GM12878 (cell line): Measurements from ENCODE around the gene LPAR5. TPM values are rescaled to one million over a fixed set of nuclear protein-coding genes. Genes with fewer than 3 reads are reported as not detected.

Experiments used
- ATAC-seq: fragments of 200-7000 bp; cut with Tn5 transposase; 3 replicates; pipeline ENCODE4 v1.9.1; 2020; ENCODE audit warnings: mild to moderate bottlenecking, moderate library complexity
- BruUV-seq: library from RNA; stranded (reverse); fragments of 400-500 nt; replicated peaks from 2 replicates; lab custom pipeline; 2021; lab: Mats Ljungman, UMichigan
- CTCF ChIA-PET: fragments of 300-600 bp; sonication (Branson Sonifier 250); formaldehyde crosslinking; extraction: SDS; loops from one replicate; lab custom pipeline; 2021; ENCODE audit warnings: inconsistent platforms; lab: Yijun Ruan, JAX
- POLR2A ChIA-PET: fragments of 350-600 bp; formaldehyde crosslinking; extraction: SDS; loops from one replicate; lab custom pipeline; 2021; ENCODE audit warnings: inconsistent platforms; lab: Charles Lee
- RAD21 ChIA-PET: fragments of 300-600 bp; sonication (Branson Sonifier 250); formaldehyde crosslinking; loops from one replicate; lab custom pipeline; 2023; ENCODE audit warnings: antibody characterized with exemption; ENCODE audit not compliant: unreplicated experiment; lab: Charles Lee
- SMC1A ChIA-PET: fragments of 300-600 bp; sonication (Branson Sonifier 250); formaldehyde crosslinking; loops from one replicate; lab custom pipeline; 2023; ENCODE audit not compliant: unreplicated experiment, uncharacterized antibody; lab: Charles Lee
- DNase-seq: peaks from one replicate; pipeline ENCODE4 v3.0.0-alpha.2; 2011; ENCODE audit warnings: low read depth, low spot score
- FAIRE-seq: peaks from 3 replicates; lab custom pipeline; 2011; peaks lifted over from hg19 to GRCh38; lab: Jason Lieb, UNC
- H2AFZ ChIP-seq: 2 replicates; pipeline ENCODE4 v1.6.0; 2011; ENCODE audit warnings: low read depth, low read length, control low read depth; ENCODE audit not compliant: control insufficient read depth
- H3K27ac ChIP-seq: 2 replicates; pipeline ENCODE4 v1.5.1; 2011; ENCODE audit warnings: control low read depth; ENCODE audit not compliant: control insufficient read depth, insufficient read depth
- H3K27me3 ChIP-seq, 2 experiments: replicated peaks in 1 of 2; 2 replicates each; pipeline versions ENCODE4 v1.6.0 to v1.6.1; 2011; ENCODE audit warnings: low read length in 1 of 2; ENCODE audit not compliant: control insufficient read depth in 2 of 2, insufficient read depth in 2 of 2
- H3K36me3 ChIP-seq, 2 experiments: 2 replicates each; pipeline ENCODE4 v1.5.1; 2011; ENCODE audit warnings: low read length in 1 of 2; ENCODE audit not compliant: control insufficient read depth in 2 of 2, insufficient read depth in 2 of 2
- H3K4me1 ChIP-seq: 2 replicates; pipeline ENCODE4 v1.6.1; 2011; ENCODE audit warnings: mild to moderate bottlenecking, low read length, moderate library complexity, mixed read lengths; ENCODE audit not compliant: control insufficient read depth, insufficient read depth
- H3K4me2 ChIP-seq: 2 replicates; pipeline ENCODE4 v1.6.0; 2011; ENCODE audit warnings: control low read depth; ENCODE audit not compliant: control insufficient read depth, insufficient read depth
- H3K4me3 ChIP-seq: fragments of 200-600 bp; sonication (generic); 2 replicates; pipeline ENCODE4 v1.5.1; 2016
- H3K79me2 ChIP-seq: 2 replicates; pipeline ENCODE4 v1.6.0; 2011; ENCODE audit warnings: low read length; ENCODE audit not compliant: control insufficient read depth, insufficient read depth
- H3K9ac ChIP-seq: 2 replicates; pipeline ENCODE4 v1.8.0; 2011; ENCODE audit warnings: low read length, control low read depth, mixed read lengths; ENCODE audit not compliant: control insufficient read depth, insufficient read depth
- H3K9me3 ChIP-seq: replicated peaks from 3 replicates; pipeline ENCODE4 v1.5.1; 2011; ENCODE audit warnings: mild to moderate bottlenecking, low read length; ENCODE audit not compliant: control insufficient read depth, insufficient read depth
- H4K20me1 ChIP-seq: 2 replicates; pipeline ENCODE4 v1.6.0; 2011; ENCODE audit not compliant: control insufficient read depth, insufficient read depth
- ASH2L ChIP-seq: fragments of 300-600, 200-600 bp; sonication (generic); IDR thresholded peaks from 2 replicates; pipeline ENCODE4 v1.6.1; 2017; ENCODE audit warnings: low read depth, mild to moderate bottlenecking, borderline replicate concordance
- BACH1 ChIP-seq: fragments of 450-650 bp; IDR thresholded peaks from 2 replicates; pipeline ENCODE4 v1.6.1; 2017; ENCODE audit warnings: mild to moderate bottlenecking, borderline replicate concordance
- NFYA ChIP-seq: IDR thresholded peaks from 2 replicates; pipeline ENCODE4 v1.6.1; 2011; ENCODE audit warnings: low read depth, mild to moderate bottlenecking, low read length, improper control_type of control experiment, borderline replicate concordance
- POLR2AphosphoS5 ChIP-seq: IDR thresholded peaks from 2 replicates; pipeline ENCODE4 v1.6.1; 2011; ENCODE audit warnings: mild to moderate bottlenecking, low read length, inconsistent platforms
- WGBS: methylation state at CpG from one replicate; pipeline ENCODE4 v1.1.6; 2016; ENCODE audit warnings: low lambda C conversion rate; ENCODE audit not compliant: insufficient replicate concordance, insufficient coverage; ENCODE audit errors: missing lambda C conversion rate; 5-methylcytosine and 5-hydroxymethylcytosine counted together
- in situ Hi-C: fragments of 300-500 bp; cut with MboI; formaldehyde crosslinking; loops from 9 replicates; pipeline ENCODE4 v1.14.3; 2018; ENCODE audit warnings: mixed read lengths
- intact Hi-C: fragments of 100-400 bp; cut with micrococcal nuclease; formaldehyde crosslinking; loops from one replicate; pipeline ENCODE4 v1.14.2; 2022; ENCODE audit not compliant: unreplicated experiment
- polyA plus RNA-seq, 11 experiments: library from polyadenylated mRNA; depleted of rRNA in 4 of 11; unstranded in 6 of 11; stranded (reverse) in 5 of 11; fragments of >200 nt; fragmentation: Nextera tagmentation in 4 of 11; fragmentation: Illumina TruSeq in 1 of 11; extraction: Ambion mirVana in 4 of 11; extraction: Trizol in 1 of 11; gene quantifications; 1 replicate in 1 of 11; 2 replicates in 10 of 11; pipeline versions ENCODE4 v1.2.1 to v1.2.3, GENCODE V29; 2011 to 2016; ENCODE audit warnings: inconsistent platforms in 2 of 11, missing spikeins in 2 of 11, low read depth in 1 of 11
- total RNA-seq, 4 experiments: library from RNA; depleted of rRNA in 3 of 4; stranded (reverse); fragments of >200 nt in 3 of 4; fragmentation: Illumina TruSeq in 1 of 4; extraction: Trizol in 1 of 4; gene quantifications; 2 replicates each; pipeline versions ENCODE4 v1.2.1 to v1.2.3, GENCODE V29; 2013 to 2021
- TF ChIP-seq, protein P1 (sequence below), 3 experiments: IDR thresholded peaks in 2 of 3; conservative IDR thresholded peaks in 1 of 3; 2 replicates each; pipeline ENCODE4 v1.5.1; 2011; ENCODE audit warnings: low read depth in 3 of 3, low read length in 3 of 3, mild to moderate bottlenecking in 3 of 3, control low read depth in 2 of 3, moderate library complexity in 2 of 3, inconsistent platforms in 1 of 3, mixed read lengths in 1 of 3; ENCODE audit not compliant: control insufficient read depth in 2 of 3, insufficient read depth in 1 of 3; ENCODE audit errors: extremely low read depth in 1 of 3

Gene LPAR5
- total and polyA plus RNA-seq, 10 of the 15 experiments (the other 5 are each of a cell fraction or from before 2014, with no cell fraction given): 1.3 to 7.9 (median 5.3) TPM

GRCh38 chr12:6582196-6582595 lies 53.6 kb downstream of the LPAR5 start:
- BruUV-seq: no TSS peak
- Histone ChIP-seq H4K20me1 (no peaks in the 10 kb centered on the region), H2AFZ (no peak overlapping the region), H3K79me2 (no peaks in the 10 kb centered on the region), H3K4me2 (no peak overlapping the region), H3K4me3 (no peak overlapping the region), H3K27ac (no peak overlapping the region), H3K9ac (no peak overlapping the region), H3K36me3 (peaks cover 37 to 65% of the 10 kb centered on the region in 2 experiments), H3K9me3 (no peaks in the 10 kb centered on the region), H3K4me1 (no peaks in the 10 kb centered on the region), H3K27me3 (no peaks in the 10 kb centered on the region)
- CTCF ChIA-PET: interaction anchor here (0.6 to 1.7 kb wide), 2 partner anchors 11 to 18 kb away, joined by 3 read pairs; no protein-coding TSS in a partner anchor
- RAD21 ChIA-PET: no interaction called here
- ATAC-seq (0 out of 3 replicates have a peak, but pooled peaks have one; percentile 27), DNase-seq (no peak), FAIRE-seq (no peak)
- SMC1A ChIA-PET: interaction anchor here (1.2 kb wide), 1 partner anchor 19 kb away, joined by 3 read pairs; no protein-coding TSS in a partner anchor
- POLR2A ChIA-PET: no interaction called here
- in situ Hi-C loops (no loop called here), intact Hi-C loops (no loop called here)
- WGBS: 97% methylated on average over 6 of the region's 6 CpGs
- TF ChIP-seq ASH2L: no peak
- TF ChIP-seq, protein P1, sequence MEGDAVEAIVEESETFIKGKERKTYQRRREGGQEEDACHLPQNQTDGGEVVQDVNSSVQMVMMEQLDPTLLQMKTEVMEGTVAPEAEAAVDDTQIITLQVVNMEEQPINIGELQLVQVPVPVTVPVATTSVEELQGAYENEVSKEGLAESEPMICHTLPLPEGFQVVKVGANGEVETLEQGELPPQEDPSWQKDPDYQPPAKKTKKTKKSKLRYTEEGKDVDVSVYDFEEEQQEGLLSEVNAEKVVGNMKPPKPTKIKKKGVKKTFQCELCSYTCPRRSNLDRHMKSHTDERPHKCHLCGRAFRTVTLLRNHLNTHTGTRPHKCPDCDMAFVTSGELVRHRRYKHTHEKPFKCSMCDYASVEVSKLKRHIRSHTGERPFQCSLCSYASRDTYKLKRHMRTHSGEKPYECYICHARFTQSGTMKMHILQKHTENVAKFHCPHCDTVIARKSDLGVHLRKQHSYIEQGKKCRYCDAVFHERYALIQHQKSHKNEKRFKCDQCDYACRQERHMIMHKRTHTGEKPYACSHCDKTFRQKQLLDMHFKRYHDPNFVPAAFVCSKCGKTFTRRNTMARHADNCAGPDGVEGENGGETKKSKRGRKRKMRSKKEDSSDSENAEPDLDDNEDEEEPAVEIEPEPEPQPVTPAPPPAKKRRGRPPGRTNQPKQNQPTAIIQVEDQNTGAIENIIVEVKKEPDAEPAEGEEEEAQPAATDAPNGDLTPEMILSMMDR (IDR thresholded peaks at IDR 0.05 in 2 of 3, conservative IDR thresholded peaks at IDR 0.05 in 1 of 3; ENCODE audit: control insufficient read depth in 2 of 3, extremely low read depth in 1 of 3, insufficient read depth in 1 of 3, low read depth in 3 of 3, low read length in 3 of 3): peak in 2 of 3 experiments; percentile 13 to 14; a peak in 1 of 6 replicates

- no TSS peak for BruUV-seq
- Histone ChIP-seq H3K36me3 (peaks cover 26 to 59% of the 10 kb centered on the region in 2 experiments), H3K27ac (no peak overlapping the region), H3K4me1 (no peaks in the 10 kb centered on the region), H3K4me2 (no peak overlapping the region), H3K4me3 (no peak overlapping the region), H4K20me1 (no peaks in the 10 kb centered on the region), H2AFZ (no peak overlapping the region), H3K27me3 (no peaks in the 10 kb centered on the region), H3K9ac (no peak overlapping the region), H3K79me2 (no peaks in the 10 kb centered on the region), H3K9me3 (no peaks in the 10 kb centered on the region)
- ATAC-seq: no peak
- WGBS: 98% methylated on average over 8 of the region's 8 CpGs
- TF ChIP-seq BACH1 (no peak), NFYA (no peak), POLR2AphosphoS5 (peak; percentile 62; the same call in 1 of the 2 replicates)
- no peak for FAIRE-seq
- ChIA-PET SMC1A (interaction anchor here (0.6 to 1.3 kb wide), 2 partner anchors 38 to 267 kb away, joined by 3 read pairs; no protein-coding TSS in a partner anchor), POLR2A (interaction anchor here (0.7 kb wide), 1 partner anchor 498 kb away, joined by 4 read pairs; no protein-coding TSS in a partner anchor), RAD21 (no interaction called here), CTCF (interaction anchor here (0.6 to 1.8 kb wide), 3 partner anchors 10 to 221 kb away, joined by 3 to 4 read pairs (median 4); no protein-coding TSS in a partner anchor)
- DNase-seq: no peak
- intact Hi-C loops: no loop called here
- in situ Hi-C loops: no loop called here
These were observed 60.1 kb downstream of the LPAR5 start for GRCh38 chr12:6575648-6576047.
